ENCODE measurements around the gene LHX3. TPM values are rescaled to one million over a fixed set of nuclear protein-coding genes. Genes with fewer than 3 reads are reported as not detected.

The LHX3 gene
- total RNA-seq, 2 donors from 2014 or later: 0.16 TPM; not detected in 1

- H3K9me3 ChIP-seq: no peaks in the 10 kb centered on the region
- DNase-seq (ENCODE audit: low spot score): no peak
- H3K36me3 ChIP-seq: peaks cover 39% of the 10 kb centered on the region
- no peaks in the 10 kb centered on the region for H3K27me3 ChIP-seq
- no peak for TF ChIP-seq CTCF (IDR thresholded peaks at IDR 0.05)
- H3K4me3 ChIP-seq: no peak overlapping the region
- H3K27ac ChIP-seq: no peak overlapping the region
- no peaks in the 10 kb centered on the region for H3K4me1 ChIP-seq
These were observed 17.4 kb upstream of the LHX3 start for GRCh38 chr9:136222166-136222905.

GRCh38 chr9:136220017-136220729 is 15.2 kb upstream of the LHX3 start:
- no peak for TF ChIP-seq CTCF (IDR thresholded peaks at IDR 0.05)
- Histone ChIP-seq H3K27me3 (no peaks in the 10 kb centered on the region), H3K4me3 (no peak overlapping the region), H3K36me3 (peaks cover 57% of the 10 kb centered on the region), H3K4me1 (no peaks in the 10 kb centered on the region), H3K27ac (no peak overlapping the region), H3K9me3 (no peaks in the 10 kb centered on the region)
- no peak for DNase-seq (ENCODE audit: low spot score)

DNA sequence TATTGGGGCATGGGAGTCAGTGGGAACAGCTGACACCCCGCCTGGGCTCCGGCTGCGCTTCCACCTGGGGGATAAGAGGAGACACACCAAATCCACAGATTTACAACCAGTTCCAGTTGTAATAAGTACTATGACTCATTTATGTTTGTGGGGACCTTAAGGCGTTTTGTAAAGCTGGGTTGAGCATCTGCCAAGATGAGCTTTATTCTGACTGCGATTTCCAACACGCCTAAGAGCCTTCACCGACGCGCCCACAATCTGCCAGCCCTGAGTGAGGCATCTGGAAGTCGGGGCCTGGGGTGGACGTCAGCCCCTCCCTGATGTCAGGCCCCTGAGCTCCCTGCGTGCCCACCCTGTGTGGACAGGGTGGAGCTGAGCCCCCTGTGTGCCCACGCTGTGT is 14.3 kb upstream of the LHX3 start:
- no peak overlapping the region for H3K27ac ChIP-seq
- H3K4me3 ChIP-seq: no peak overlapping the region
- H3K27me3 ChIP-seq: no peaks in the 10 kb centered on the region
- DNase-seq (ENCODE audit: low spot score): no peak
- TF ChIP-seq CTCF (IDR thresholded peaks at IDR 0.05): no peak
- no peaks in the 10 kb centered on the region for H3K4me1 ChIP-seq
- H3K9me3 ChIP-seq: no peaks in the 10 kb centered on the region
- H3K36me3 ChIP-seq: peaks cover 63% of the 10 kb centered on the region

DNA sequence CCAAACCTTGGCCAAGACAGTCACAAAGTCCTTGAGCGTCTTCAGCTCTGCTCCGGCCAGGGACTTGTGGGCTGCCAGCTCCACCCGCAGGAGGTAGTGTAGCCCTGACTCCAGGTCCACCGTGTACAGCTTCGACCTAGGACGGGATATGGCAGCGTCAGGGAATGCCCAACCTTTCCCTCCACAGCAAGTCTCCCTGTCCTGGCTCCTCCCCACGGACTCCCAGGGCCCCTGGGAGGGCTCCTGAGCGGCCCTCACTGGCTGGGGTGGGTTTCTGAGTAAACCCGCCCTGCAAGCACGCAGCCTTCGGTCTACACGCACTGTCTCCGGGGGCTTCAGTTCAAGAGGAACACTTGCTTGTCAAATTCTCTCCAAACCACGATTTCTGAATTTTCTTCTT is 13.7 kb upstream of the LHX3 start:
- no peak for TF ChIP-seq CTCF (IDR thresholded peaks at IDR 0.05)
- no peak overlapping the region for H3K27ac ChIP-seq
- H3K4me3 ChIP-seq: no peak overlapping the region
- peaks cover 63% of the 10 kb centered on the region for H3K36me3 ChIP-seq
- no peaks in the 10 kb centered on the region for H3K27me3 ChIP-seq
- no peaks in the 10 kb centered on the region for H3K4me1 ChIP-seq
- H3K9me3 ChIP-seq: no peaks in the 10 kb centered on the region
- no peak for DNase-seq (ENCODE audit: low spot score)

- Histone ChIP-seq H3K4me1 (no peaks in the 10 kb centered on the region), H3K36me3 (peaks cover 65% of the 10 kb centered on the region), H3K27ac (no peak overlapping the region), H3K4me3 (no peak overlapping the region), H3K9me3 (no peaks in the 10 kb centered on the region), H3K27me3 (no peaks in the 10 kb centered on the region)
- DNase-seq (ENCODE audit: low spot score): no peak
- TF ChIP-seq CTCF (IDR thresholded peaks at IDR 0.05): no peak
These were observed 13.3 kb upstream of the LHX3 start for GRCh38 chr9:136218271-136218670.

All from right atrium auricular region (tissue), 2 donors.